Activated CD8-positive, alpha-beta memory T cell treated with anti-CD3 and anti-CD28 coated beads, Interleukin-2, amount 10 ng/mL, durations not matched to agents 7 days and 5 days (primary cell): Measurements from ENCODE around the gene ARMH4. TPM values are rescaled to one million over a fixed set of nuclear protein-coding genes. Genes with fewer than 3 reads are reported as not detected.

Experiments
- ATAC-seq: fragments of 150-1000 bp; cut with Tn5 transposase; one replicate; pipeline ENCODE4 v1.10.0; 2021; ENCODE audit warnings: moderate library complexity
- CTCF ChIA-PET: fragments of 350-600 bp; sonication (Branson Sonifier 250); formaldehyde crosslinking; loops from one replicate; lab custom pipeline; 2021; ENCODE audit warnings: antibody characterized with exemption; lab: Charles Lee
- DNase-seq: peaks from one replicate; pipeline ENCODE4 v3.0.0-alpha.2; 2020
- H3K27ac Mint-ChIP-seq: one replicate; pipeline ENCODE4 v1.8.0; 2021; ENCODE audit warnings: mild to moderate bottlenecking, mixed read lengths
- H3K27me3 Mint-ChIP-seq: one replicate; pipeline ENCODE4 v1.8.0; 2021; ENCODE audit warnings: mixed read lengths
- H3K36me3 Mint-ChIP-seq: one replicate; pipeline ENCODE4 v1.8.0; 2021; ENCODE audit warnings: mild to moderate bottlenecking, mixed read lengths
- H3K4me1 Mint-ChIP-seq: one replicate; pipeline ENCODE4 v1.8.0; 2021; ENCODE audit warnings: mixed read lengths
- H3K4me3 Mint-ChIP-seq: one replicate; pipeline ENCODE4 v1.8.0; 2021; ENCODE audit warnings: mild to moderate bottlenecking, moderate library complexity, mixed read lengths
- H3K9me3 Mint-ChIP-seq: one replicate; pipeline ENCODE4 v1.8.0; 2022; ENCODE audit warnings: low read depth, mixed read lengths
- total RNA-seq, 2 experiments: library from RNA; stranded (reverse); gene quantifications; one replicate each; pipeline ENCODE4 v1.2.3, GENCODE V29; 2021

ARMH4 gene
- total RNA-seq, result not detected

DNA sequence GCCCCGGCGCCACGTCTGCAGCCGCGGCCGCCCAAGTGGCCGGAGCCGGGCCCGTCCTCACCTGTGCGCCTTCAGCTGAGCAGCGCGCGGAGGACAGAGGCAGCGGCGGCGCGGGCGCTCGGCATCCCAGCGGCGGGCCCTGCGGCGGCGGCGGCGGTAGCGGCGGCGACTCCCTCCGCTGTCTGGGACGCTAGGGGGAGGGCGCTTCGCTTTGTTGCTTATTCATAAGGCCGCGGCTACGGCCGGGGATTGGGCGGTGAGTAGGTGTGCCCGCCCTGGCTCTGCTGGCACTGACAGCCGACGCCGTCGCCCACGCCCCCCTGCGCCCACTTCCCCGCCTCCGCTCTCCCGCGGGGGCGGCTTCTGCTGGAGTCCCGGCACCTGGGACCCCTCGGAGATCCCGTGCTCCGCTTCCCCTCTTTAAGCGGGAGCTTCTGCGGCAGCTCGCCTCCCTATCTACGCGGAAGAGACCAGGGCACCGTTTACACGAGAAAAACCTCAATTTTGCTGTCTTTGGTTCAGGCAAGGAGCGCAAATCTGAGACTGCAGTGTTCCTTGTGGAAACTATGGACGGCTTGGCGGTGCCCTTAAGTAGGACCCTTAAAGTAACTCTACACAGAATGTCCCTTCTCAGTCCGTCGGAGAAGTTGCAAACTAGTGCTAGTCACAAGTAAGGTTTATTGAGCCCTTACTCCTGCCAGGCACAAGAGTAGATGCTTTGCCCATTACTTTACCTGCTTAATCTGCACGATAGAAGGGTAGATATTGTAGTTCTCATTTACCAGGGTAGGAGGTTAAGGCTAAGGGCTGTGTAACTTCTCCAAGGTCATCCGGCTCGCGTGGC is at the start of gene ARMH4:
TSS of gene ARMH4 (minus strand) at position 200 of the 844 bp plus-strand sequence. CDS start 12,855 bp downstream, outside the sequence.
- ATAC-seq, result peak; percentile 97

DNA sequence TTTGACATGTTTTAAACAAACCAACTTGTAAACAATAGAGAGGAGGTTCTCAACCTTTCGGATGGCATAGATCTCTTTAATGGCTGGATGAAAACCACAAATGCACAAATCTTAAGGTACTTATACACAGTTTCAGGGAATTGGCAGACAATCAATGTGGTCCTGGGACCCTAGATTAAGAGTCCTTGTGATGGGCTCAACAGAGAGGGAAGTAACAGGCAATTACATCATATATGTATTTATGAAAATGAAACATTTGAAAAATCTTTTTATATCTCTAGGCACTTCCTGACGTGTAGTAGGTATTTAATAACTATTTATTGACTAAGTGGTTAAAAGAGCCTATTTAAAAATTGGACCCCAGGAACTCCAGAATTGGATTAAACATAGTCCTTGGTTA is 48.8 kb upstream of the ARMH4 start:
- Mint-ChIP-seq H3K27ac (peak overlapping the region; percentile 96), H3K36me3 (peaks cover 8% of the 10 kb centered on the region), H3K4me1 (peaks cover 29% of the 10 kb centered on the region), H3K9me3 (no peaks in the 10 kb centered on the region), H3K27me3 (no peaks in the 10 kb centered on the region), H3K4me3 (peak overlapping the region; percentile 97)
- ATAC-seq (no peak), DNase-seq (no peak)
- CTCF ChIA-PET, result interaction anchor here (0.6 to 2.0 kb wide), 3 partner anchors 39 to 75 kb away, joined by 3 to 7 read pairs (median 3); partner anchors contain the start of gene PSMA3

More for the DNA sequence above, at the start of gene ARMH4:
- Mint-ChIP-seq H3K27ac (no peak within 1 kb of the TSS), H3K9me3 (no peaks in the 10 kb centered on the region), H3K36me3 (no peaks in the 10 kb centered on the region), H3K4me3 (peak within 1 kb of the TSS; percentile 69), H3K27me3 (peaks cover 62% of the 10 kb centered on the region), H3K4me1 (peaks cover 17% of the 10 kb centered on the region)
- CTCF ChIA-PET, result interaction anchor here (0.8 to 1.5 kb wide), 4 partner anchors 9 to 46 kb away, joined by 3 to 4 read pairs (median 3); no protein-coding TSS in a partner anchor
- DNase-seq, result peak; percentile 84

DNA sequence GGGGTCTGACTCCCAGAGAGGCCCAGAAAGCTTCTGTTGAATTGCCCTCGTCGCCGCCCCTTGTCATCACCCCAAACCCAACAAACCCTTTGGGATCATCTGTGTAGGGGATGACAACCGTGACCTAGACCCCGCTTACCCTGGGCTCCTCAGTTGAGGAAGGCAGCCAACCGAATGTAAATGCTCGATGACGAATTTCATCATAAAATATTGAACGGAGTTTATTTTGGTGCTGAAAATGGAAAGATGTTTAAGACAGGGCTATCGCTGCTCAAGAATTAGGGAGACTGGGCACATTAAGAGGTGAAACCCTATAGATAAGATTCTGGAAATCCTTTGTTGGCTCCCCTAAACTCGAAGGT is 48.4 kb upstream of the ARMH4 start:
- H3K36me3 Mint-ChIP-seq, result peaks cover 8% of the 10 kb centered on the region
- H3K27ac Mint-ChIP-seq, result peak overlapping the region; percentile 96
- DNase-seq, result no peak
- CTCF ChIA-PET, result interaction anchor here (0.6 to 2.0 kb wide), 4 partner anchors 40 to 93 kb away, joined by 3 to 7 read pairs (median 3); partner anchors contain the start of gene PSMA3
- no peaks in the 10 kb centered on the region for H3K9me3 Mint-ChIP-seq
- H3K27me3 Mint-ChIP-seq, result no peaks in the 10 kb centered on the region
- H3K4me1 Mint-ChIP-seq, result peaks cover 29% of the 10 kb centered on the region
- ATAC-seq, result peak; percentile 20
- peak overlapping the region; percentile 97 for H3K4me3 Mint-ChIP-seq

- ATAC-seq (peak; percentile 91), DNase-seq (peak; percentile 90)
- CTCF ChIA-PET, result interaction anchor here (0.6 to 2.0 kb wide), 4 partner anchors 40 to 93 kb away, joined by 3 to 7 read pairs (median 3); partner anchors contain the start of gene PSMA3
- Mint-ChIP-seq H3K36me3 (peaks cover 8% of the 10 kb centered on the region), H3K4me3 (peak within 1 kb of the TSS; percentile 97), H3K4me1 (peaks cover 29% of the 10 kb centered on the region), H3K27me3 (no peaks in the 10 kb centered on the region), H3K27ac (peak within 1 kb of the TSS; percentile 96), H3K9me3 (no peaks in the 10 kb centered on the region)
These were observed 47.9 kb upstream of the ARMH4 start, which contains the start of gene ACTR10 for GRCh38 chr14:58199726-58200479. Gene ACTR10, plus strand, starts transcription at chr14:58200149. Its CDS starts 69 bp downstream, at chr14:58200218.

DNA sequence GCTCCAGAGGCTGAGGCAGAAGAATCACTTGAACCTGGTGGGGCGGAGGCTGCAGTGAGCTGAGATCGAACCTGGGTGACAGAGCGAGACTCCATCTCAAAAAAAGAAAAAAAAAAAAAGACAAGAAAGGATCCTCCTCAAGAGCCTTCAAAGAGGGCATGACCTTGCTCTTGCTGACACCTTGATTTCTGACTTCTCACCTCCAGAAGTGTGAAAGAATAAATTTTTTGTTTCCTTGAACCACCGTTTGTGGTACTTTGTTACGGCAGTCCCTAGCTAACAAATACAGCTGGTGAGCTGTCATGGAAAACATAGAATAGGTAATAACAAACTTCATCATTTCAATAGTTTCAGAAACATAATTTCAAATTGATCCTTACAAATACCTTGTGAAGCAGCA is 46.1 kb upstream of the ARMH4 start:
- DNase-seq (no peak), ATAC-seq (no peak)
- peaks cover 2% of the 10 kb centered on the region for H3K36me3 Mint-ChIP-seq
- no peaks in the 10 kb centered on the region for H3K9me3 Mint-ChIP-seq
- H3K27me3 Mint-ChIP-seq, result no peaks in the 10 kb centered on the region
- peak overlapping the region; percentile 16 for H3K27ac Mint-ChIP-seq
- CTCF ChIA-PET, result interaction anchor here (0.7 to 2.7 kb wide), 3 partner anchors 30 to 47 kb away, joined by 4 to 6 read pairs (median 5); partner anchors contain the start of gene PSMA3
- peaks cover 27% of the 10 kb centered on the region for H3K4me1 Mint-ChIP-seq
- no peak overlapping the region for H3K4me3 Mint-ChIP-seq

- DNase-seq (no peak), ATAC-seq (no peak)
- Mint-ChIP-seq H3K4me1 (peaks cover 19% of the 10 kb centered on the region), H3K27me3 (no peaks in the 10 kb centered on the region), H3K36me3 (no peaks in the 10 kb centered on the region), H3K9me3 (no peaks in the 10 kb centered on the region), H3K4me3 (no peak overlapping the region), H3K27ac (no peak overlapping the region)
- CTCF ChIA-PET, result no interaction called here
These were observed 44.2 kb upstream of the ARMH4 start for GRCh38 chr14:58196198-58196597.

- ATAC-seq (no peak), DNase-seq (no peak)
- H3K4me1 Mint-ChIP-seq, result peaks cover 5% of the 10 kb centered on the region
- H3K36me3 Mint-ChIP-seq, result no peaks in the 10 kb centered on the region
- H3K27me3 Mint-ChIP-seq, result no peaks in the 10 kb centered on the region
- H3K27ac Mint-ChIP-seq, result no peak overlapping the region
- no peak overlapping the region for H3K4me3 Mint-ChIP-seq
- CTCF ChIA-PET, result interaction anchor here (1.2 kb wide), 1 partner anchor 28 kb away, joined by 3 read pairs; no protein-coding TSS in a partner anchor
- no peaks in the 10 kb centered on the region for H3K9me3 Mint-ChIP-seq
These were observed 41.5 kb upstream of the ARMH4 start for GRCh38 chr14:58193542-58193941.

- no peaks in the 10 kb centered on the region for H3K36me3 Mint-ChIP-seq
- CTCF ChIA-PET, result interaction anchor here (1.0 kb wide), 1 partner anchor 15 kb away, joined by 3 read pairs; no protein-coding TSS in a partner anchor
- H3K9me3 Mint-ChIP-seq, result no peaks in the 10 kb centered on the region
- no peaks in the 10 kb centered on the region for H3K4me1 Mint-ChIP-seq
- H3K4me3 Mint-ChIP-seq, result no peak overlapping the region
- H3K27ac Mint-ChIP-seq, result no peak overlapping the region
- no peak for DNase-seq
- no peak for ATAC-seq
- H3K27me3 Mint-ChIP-seq, result no peaks in the 10 kb centered on the region
These were observed 40.0 kb upstream of the ARMH4 start for GRCh38 chr14:58191763-58192601.

GRCh38 chr14:58189176-58189575 is 37.2 kb upstream of the ARMH4 start:
- Mint-ChIP-seq H3K36me3 (no peaks in the 10 kb centered on the region), H3K9me3 (no peaks in the 10 kb centered on the region), H3K4me3 (no peak overlapping the region), H3K27me3 (peaks cover 6% of the 10 kb centered on the region), H3K4me1 (no peaks in the 10 kb centered on the region), H3K27ac (no peak overlapping the region)
- DNase-seq (no peak), ATAC-seq (no peak)
- CTCF ChIA-PET, result no interaction called here

DNA sequence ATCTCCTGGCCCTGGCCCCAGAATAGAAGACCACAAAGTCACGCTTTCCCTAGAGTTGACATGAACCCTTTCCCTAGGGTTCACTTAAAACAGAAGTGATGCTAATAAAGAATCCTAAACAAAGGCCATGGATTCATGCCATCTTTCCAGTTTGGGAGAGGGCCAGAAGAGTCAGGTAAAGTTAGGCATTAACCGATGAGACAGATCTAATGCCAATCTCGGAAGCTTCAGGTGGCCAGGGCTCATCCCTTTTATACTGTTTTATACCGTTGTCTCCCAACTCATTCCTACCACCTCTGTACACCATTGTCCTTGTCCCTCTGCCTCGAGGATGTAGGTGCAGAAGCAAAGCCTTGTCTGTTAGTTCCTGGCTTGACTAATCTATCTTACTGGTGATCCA is 25.1 kb upstream of the ARMH4 start:
- DNase-seq, result no peak
- H3K36me3 Mint-ChIP-seq, result no peaks in the 10 kb centered on the region
- ATAC-seq, result no peak
- H3K9me3 Mint-ChIP-seq, result no peaks in the 10 kb centered on the region
- H3K4me3 Mint-ChIP-seq, result no peak overlapping the region
- H3K4me1 Mint-ChIP-seq, result no peaks in the 10 kb centered on the region
- no peak overlapping the region for H3K27ac Mint-ChIP-seq
- H3K27me3 Mint-ChIP-seq, result peaks cover 18% of the 10 kb centered on the region
- CTCF ChIA-PET, result interaction anchor here (0.6 to 1.0 kb wide), 2 partner anchors 67 to 100 kb away, joined by 3 to 4 read pairs; no protein-coding TSS in a partner anchor

GRCh38 chr14:58171090-58171489 is 19.1 kb upstream of the ARMH4 start:
- H3K9me3 Mint-ChIP-seq, result no peaks in the 10 kb centered on the region
- H3K27ac Mint-ChIP-seq, result no peak overlapping the region
- no peak overlapping the region for H3K4me3 Mint-ChIP-seq
- H3K27me3 Mint-ChIP-seq, result peaks cover 18% of the 10 kb centered on the region
- no peaks in the 10 kb centered on the region for H3K36me3 Mint-ChIP-seq
- DNase-seq (peak; percentile 70), ATAC-seq (peak; percentile 91)
- CTCF ChIA-PET, result no interaction called here
- H3K4me1 Mint-ChIP-seq, result peaks cover 8% of the 10 kb centered on the region

DNA sequence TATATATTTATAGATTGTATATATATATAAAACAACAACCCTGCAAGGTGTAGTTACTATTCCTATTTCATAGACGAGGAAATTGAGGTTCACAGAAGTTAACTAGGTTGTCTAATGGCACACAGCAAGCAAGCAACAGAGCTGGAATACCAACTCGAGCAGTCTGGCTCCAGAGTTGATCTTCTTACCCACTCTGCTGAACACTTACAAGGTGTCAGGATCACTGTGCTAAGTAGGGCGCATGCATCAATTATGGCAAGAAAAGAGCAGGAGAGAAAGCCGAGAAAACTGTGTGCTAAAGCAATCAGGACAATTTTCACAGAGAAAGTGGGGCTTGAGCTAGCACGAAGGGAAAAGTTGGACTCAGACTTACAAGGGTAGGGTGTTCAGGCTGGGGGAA is 15.9 kb upstream of the ARMH4 start:
- peaks cover 9% of the 10 kb centered on the region for H3K27me3 Mint-ChIP-seq
- ATAC-seq (no peak), DNase-seq (no peak)
- no peak overlapping the region for H3K27ac Mint-ChIP-seq
- H3K9me3 Mint-ChIP-seq, result no peaks in the 10 kb centered on the region
- no peaks in the 10 kb centered on the region for H3K36me3 Mint-ChIP-seq
- CTCF ChIA-PET, result interaction anchor here (0.6 to 1.5 kb wide), 4 partner anchors 9 to 59 kb away, joined by 3 to 5 read pairs (median 4); no protein-coding TSS in a partner anchor
- H3K4me3 Mint-ChIP-seq, result no peak overlapping the region
- H3K4me1 Mint-ChIP-seq, result peaks cover 8% of the 10 kb centered on the region
